Left lobe of liver (tissue), 2 donors: ENCODE measurements around the gene ACVR1C. TPM values are rescaled to one million over a fixed set of nuclear protein-coding genes. Genes with fewer than 3 reads are reported as not detected.
A peak's percentile ranks its signal among the peaks of the same experiment; 100 is the strongest.

Experiments used
- ATAC-seq: fragments of 200-7000 bp; cut with Tn5 transposase; one replicate; pipeline ENCODE4 v1.9.1; 2020; ENCODE audit warnings: mild to moderate bottlenecking, moderate library complexity
- DNase-seq: peaks from one replicate; pipeline ENCODE4 v3.0.0-alpha.2; 2020; ENCODE audit warnings: low spot score
- total RNA-seq: library from RNA; stranded (reverse); gene quantifications from one replicate; pipeline ENCODE4 v1.2.1, GENCODE V29; 2021
- donor health status: DM: no; HTN: no; CAD: no; lungs with moderate emphysema.
- donor health status: DM: no; HTN: yes; CAD: no.

ACVR1C gene
- total RNA-seq, 1 donor from 2014 or later, result 2.2 TPM

DNA sequence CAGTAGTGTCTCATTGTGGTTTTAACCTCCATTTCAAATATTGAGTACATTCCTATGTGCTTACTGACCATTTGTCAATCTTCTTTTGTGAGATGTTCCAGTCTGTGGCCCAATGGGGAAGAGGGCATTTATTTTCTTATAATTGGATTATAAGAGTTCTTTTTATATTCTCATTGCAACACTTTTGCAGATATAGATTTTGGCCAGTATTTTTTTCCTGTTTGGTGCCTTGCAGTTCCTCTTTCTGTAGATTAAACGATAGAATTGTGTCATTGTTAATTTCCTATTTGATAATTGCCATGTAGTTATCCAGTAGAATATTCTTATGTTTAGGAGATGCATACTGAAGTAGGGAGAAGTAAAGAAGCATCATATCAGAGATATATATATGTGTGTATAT is 128.3 kb downstream of the ACVR1C start:
- DNase-seq, result no peak
- no peak for ATAC-seq

DNA sequence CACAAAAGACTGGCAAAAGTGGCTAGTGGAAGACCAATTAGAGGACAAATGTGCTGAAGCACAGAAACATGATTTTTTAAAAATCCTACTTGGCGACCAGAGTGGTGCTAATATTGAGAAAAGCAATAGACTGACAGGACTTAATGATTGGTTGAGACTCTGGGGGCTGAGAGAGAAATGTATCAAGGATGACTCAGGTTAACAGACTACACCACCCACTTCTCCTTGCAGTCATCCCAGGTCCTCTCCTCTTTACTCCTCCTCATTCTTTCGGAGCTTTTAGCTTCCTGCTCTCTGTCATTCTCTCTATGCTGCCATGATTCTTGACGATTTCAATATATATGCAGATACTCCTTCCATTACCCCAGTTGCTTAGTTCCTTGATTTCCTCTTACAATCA is 130.2 kb downstream of the ACVR1C start:
- DNase-seq (no peak), ATAC-seq (no peak)

DNA sequence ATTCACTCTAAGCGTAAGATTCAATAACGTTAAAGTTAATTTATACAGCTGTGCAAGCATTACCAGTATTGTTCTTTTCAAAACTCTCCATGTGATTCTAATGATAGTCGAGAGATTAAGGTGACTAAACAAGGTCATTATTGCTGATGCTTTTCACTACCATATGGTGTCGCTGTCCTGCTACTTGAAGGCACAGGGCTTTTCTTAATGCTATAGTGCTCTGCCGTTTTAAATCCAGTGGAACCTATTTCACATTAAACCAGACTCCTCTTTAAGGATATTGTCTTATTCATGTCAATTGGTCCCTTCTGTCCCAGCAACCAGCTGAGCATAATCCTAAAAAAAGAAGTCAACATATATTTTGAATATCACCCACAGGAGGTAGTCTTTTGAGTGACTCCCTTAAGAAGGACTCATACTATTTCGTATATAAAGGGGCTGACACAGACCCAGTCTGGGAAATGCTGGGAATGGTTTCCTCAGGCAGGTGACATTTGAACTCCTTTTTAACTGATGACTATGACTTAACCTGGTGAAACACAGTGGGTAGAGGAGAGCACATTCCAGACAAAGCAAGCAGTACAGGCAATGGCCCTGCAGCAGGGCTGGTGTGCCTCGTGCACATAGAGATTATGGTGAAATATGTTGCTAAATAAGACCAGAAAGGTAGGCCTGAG is 130.9 kb downstream of the ACVR1C start:
- ATAC-seq, result peak; percentile 89
- no peak for DNase-seq

DNA sequence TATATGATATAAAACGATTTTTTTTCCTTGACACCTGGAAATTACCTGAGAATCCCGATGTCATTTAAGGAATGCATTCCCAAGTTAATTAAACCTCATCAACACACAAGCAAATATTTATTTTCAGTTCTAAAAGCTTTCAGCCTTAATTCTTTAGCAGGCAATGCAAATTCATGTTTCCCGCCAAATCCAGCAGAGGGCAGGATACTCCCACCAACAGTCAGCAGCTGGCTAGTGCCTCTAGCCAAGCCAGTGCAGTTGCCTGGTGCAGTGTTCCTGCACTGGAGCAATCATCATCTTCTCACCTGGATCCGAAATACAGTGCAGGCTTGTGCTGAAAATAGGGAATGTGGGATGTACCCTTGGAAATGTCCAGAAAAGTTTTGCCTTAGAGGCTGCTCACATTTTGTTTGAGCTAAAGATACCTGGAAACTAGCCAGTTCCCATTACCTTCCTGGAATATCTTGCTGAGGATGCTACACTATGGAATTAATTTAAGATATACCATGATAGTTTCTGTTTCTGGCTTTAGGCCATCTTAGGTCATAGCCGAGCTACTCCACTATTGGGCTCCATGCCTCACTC is 136.4 kb downstream of the ACVR1C start:
- DNase-seq (peak; percentile 73), ATAC-seq (peak; percentile 77)

DNA sequence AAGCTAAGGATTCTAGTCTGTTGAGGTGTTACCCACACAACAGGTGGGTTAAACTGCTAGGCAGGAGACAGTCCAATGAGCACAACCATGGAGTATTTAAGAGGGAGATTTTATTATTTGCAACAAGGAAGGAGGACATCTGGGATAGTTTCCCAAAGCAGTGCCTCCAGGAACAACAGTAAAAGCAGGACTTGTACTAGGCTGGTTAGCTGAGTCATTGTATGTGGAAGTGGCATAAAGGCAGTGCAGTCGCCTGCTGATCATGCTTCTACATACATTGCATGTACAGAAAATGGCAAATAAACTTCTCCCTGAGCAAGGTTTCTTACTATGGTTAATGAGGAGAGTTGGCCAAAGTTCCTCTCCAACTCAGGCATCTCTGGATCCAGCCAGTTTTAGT is 138.7 kb downstream of the ACVR1C start:
- no peak for DNase-seq
- no peak for ATAC-seq

DNA sequence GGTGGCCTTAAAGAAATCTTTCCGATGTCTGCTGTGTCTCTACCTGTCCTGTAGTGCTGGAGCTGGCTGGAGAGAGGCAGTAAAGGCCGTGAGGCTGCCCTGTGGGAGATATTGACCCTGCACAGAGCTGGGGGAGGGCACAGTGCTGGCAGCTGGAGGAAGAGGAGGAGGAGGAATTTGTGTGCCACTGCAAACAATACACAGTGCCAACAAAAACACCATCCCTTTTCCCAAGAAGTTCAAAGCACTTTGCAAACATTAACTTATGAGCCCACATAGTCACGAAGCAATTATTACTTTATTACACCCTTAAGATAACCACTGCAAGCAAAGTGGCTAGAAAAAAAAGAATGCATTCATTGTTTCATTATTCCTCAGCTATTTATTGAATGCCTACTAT is 139.8 kb downstream of the ACVR1C start:
- DNase-seq, result peak; percentile 89
- peak; percentile 98 for ATAC-seq

DNA sequence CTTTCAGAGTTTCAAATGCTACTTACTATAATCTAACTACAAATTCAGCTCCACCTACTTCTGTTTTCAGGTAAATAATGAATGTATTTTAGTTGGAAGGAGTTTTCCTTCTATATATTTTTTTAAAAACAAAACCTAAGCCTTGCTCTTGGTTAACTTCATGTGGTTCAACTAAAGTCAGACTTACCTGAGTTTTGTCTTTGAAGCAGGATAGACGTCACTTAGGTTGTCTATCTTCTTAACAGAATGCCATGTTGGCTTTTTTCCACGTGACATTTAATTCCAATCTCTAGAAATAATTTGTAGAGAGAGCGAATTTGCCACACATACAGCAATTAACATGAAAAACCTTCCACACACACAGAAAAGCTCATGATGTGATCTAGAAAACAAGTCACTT is 140.9 kb downstream of the ACVR1C start:
- DNase-seq, result no peak
- ATAC-seq, result no peak

DNA sequence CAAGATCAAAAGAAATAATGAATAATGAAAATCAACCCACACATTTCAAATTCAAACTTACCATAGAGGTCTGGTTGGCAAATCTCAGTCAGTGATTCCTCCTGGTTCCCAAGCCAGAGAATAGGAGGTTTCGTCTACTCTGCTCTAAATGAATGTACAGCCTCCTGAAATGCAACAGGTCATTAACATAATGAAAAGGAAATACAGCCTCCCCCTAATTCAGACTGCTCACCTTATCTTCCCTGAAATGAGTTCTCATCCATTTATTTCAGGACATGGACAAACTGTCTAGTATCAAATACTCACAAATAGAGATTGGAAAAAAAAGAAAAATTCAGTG is 141.4 kb downstream of the ACVR1C start:
- DNase-seq, result no peak
- no peak for ATAC-seq

DNA sequence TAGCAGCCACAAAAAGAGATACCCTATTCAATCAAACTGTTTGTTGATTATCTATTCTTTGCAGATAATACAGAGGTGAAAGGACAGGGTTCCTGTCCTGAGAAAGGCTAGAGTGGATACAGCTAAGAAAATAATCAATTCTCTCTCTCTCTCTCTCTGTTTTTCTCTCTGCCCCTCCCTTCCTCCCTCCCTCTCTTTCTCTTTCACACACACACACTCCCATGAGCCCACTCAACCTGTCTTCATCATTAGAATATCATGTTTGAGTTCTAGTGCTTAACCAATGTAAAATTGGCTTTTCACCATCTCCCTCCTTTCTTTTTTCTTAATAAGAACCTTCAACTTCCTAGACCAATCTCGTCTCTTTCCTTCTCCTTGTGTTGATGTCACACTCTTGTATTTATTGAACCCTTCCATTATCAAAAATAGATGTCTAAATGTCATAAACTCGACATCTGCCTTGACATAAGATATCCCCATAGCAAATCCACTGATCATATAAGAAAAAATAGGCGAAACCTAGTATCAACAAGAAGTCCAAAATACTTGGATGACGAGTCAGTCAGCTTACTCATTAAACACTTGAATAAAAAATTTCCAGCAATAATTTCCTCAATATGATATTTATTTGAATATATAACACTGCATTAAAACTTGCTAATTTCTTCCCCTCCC is 141.9 kb downstream of the ACVR1C start:
- no peak for DNase-seq
- ATAC-seq, result no peak

DNA sequence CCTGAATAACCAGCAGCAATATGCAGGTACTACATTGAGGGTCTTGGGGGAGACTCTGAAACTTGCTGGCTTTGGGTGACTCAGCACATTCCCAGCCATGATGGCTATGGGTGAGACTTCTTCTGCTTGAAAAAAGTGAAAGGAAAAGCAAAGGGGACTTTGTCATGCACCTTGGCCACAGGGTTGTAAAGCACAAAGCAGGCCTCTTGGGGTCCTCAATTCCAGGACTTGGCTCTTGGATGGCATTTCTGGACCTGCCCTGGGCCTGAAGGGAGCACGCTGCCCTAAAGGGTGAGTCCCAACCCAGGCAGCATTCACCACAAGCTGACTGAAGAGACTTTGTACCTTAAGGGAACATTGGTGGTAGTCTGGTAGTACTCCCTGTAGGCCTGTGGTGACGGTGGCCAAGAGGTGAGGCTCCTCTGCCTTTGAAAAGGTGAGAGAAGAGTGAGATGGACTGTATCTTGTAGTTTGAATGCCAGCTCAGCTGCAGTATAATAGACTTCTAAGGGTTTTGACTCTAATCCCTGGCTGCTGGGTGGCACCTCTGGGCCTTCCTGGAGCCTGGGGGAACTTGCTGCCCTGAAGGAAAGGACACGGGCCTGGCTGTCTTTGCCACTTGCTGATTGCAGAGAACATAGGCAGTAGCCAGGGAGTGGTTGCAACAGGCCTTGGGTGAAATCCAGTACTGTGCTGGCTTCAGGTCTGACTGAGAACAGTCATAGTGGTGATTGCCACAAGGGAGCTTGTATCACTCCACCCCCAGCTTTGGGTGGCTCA is 148.3 kb downstream of the ACVR1C start:
- ATAC-seq (peak; percentile 98), DNase-seq (peak; percentile 91)

DNA sequence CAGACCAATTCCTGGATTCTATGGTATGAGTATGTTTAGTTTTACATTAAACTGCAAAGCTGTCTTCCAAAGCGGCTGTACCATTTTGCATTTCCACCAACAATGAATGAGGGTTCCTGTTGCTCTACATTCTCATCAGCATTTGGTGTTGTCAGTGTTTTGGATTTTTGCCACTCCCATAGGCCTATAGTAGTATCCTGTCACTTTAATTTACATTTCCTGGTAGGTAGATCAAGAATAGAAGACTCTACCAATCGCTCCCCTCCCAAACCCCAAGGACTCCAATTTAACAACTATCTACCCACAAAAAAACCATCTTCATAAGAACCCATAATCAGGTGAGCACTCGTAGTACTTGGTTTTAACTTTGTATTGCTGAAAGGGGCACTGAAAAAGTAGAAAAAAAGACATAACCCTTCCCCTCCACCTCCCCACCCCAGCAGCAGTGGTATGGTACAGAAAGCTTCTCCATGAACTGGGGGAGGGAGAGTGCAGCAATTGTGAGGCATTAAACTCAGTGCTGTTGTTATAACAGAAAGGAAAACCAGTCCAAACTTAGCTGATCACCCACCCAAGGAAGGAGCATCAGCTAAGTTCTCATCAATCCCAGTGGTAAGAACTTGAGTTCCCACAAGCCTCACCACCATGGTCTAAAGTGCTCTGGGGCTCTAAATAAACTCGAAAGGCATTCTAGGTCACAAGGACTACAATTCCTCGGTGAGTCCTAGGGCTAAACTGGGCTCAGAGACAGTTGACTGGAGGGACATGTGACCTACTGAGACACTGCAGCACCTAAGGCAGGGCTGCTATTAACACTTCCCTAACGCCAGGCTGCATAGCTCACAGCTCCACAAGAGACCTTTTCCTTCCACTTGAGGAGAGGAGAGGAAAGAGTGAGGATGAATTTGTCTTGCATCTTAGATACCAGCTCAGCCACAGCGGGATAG is 149.3 kb downstream of the ACVR1C start:
- DNase-seq (no peak), ATAC-seq (no peak)

DNA sequence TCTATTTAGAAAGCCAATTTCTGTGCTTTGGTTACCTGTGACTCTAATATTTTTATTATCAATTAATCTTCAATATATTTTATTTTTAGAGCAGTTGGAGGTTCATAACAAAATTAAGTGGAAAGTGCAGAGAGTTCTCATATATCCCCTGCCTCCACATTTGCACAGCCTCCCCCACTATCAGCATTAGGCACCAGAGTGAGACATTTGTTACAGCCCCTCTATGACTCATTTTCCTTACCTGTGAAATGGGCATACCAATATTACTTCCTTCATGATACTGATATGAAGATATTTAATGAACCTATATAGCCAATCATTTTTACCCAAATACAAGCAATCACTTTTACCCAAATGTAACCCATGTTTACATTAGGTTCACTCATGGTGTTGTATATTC is 150.7 kb downstream of the ACVR1C start:
- DNase-seq, result no peak
- no peak for ATAC-seq

DNA sequence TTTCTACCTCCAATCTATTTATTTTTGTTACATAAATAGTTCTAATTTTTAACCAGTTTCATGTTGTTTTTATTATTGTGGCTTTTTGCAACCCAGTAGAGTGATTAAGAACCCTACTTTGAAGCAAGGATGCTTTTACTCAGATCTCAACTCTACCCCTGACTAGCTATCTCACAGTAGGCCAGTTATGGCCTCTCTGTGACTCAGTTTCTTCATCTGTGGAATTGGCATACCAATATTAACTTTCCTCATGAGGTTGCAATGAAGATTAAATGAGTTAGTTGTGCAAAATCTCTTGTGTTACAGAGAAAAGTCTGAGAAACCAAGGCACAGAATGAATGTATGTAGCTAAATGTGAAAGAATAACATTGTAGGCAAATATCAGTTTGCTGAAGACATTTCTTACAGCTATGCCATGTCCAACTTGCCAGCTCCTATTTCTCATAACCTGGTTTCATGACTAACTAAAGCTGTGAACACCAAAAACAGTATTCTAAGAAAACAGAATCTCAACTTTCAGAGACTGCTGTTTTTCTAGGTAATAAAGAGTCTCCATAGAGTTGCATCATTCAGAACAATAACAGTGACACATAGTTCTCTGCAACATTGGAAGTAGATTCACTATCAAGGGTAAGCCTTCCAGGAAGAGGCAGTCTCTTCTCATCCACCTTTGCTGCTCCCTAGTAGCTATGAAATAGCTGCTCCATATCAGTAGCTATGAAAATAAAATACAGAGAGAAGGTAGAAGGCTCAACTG is 151.5 kb downstream of the ACVR1C start:
- ATAC-seq (no peak), DNase-seq (no peak)

Other genes starting within 250 kb of the ACVR1C start
- gene CYTIP, start 184.8 kb downstream of the ACVR1C start, total RNA-seq, result 1.1 TPM
- 14.9 TPM for gene ACVR1, start 247.5 kb upstream of the ACVR1C start, total RNA-seq